ENCODE results near the gene PRR30. TPM values are rescaled to one million over a fixed set of nuclear protein-coding genes. Genes with fewer than 3 reads are reported as not detected.
"Not testable (repeated sequence)": the region's sequence is repeated elsewhere in the genome, so short reads cannot be mapped to it uniquely, and the experiment has no call there.

PRR30 gene
- total and polyA plus RNA-seq, 8 donors, result not detected

- Histone ChIP-seq H3K27me3 (peaks cover 10 to 39% (median 24%) of the 10 kb centered on the region in 3 donors), H3K27ac (no peak overlapping the region), H3K9me3 (no peaks in the 10 kb centered on the region), H3K4me1 (peaks cover 11 to 17% (median 13%) of the 10 kb centered on the region in 4 donors), H3K4me3 (no peak overlapping the region), H3K36me3 (no peaks in the 10 kb centered on the region)
- intact Hi-C loops (cut with DNase I; ENCODE audit: low total_unique reads), result no loop called here
- no peak for DNase-seq
- WGBS, 5 donors, result 65 to 81% (median 69%) methylated on average over 2 of the region's 2 CpGs
- TF ChIP-seq POLR2A (IDR thresholded peaks at IDR 0.05) (no peak), POLR2AphosphoS5 (IDR thresholded peaks at IDR 0.05) (no peak), EP300 (IDR thresholded peaks at IDR 0.05) (no peak), CTCF (IDR thresholded peaks at IDR 0.05) (no peak)
Observed at GRCh38 chr2:27115519-27115918, 23.7 kb downstream of the PRR30 start.

- DNase-seq; intact Hi-C loops (cut with DNase I; ENCODE audit: low total_unique reads): not testable (repeated sequence)
Observed at GRCh38 chr2:27111392-27112078, 27.7 kb downstream of the PRR30 start.

GRCh38 chr2:27110603-27111352, 28.4 kb downstream of the PRR30 start:
- not testable (repeated sequence) for DNase-seq
- 77 to 88% (median 86%) methylated on average over 24 of the region's 24 CpGs for WGBS, 5 donors

More at GRCh38 chr2:27111392-27112078, 27.7 kb downstream of the PRR30 start:
- not testable (repeated sequence) for H3K9me3 ChIP-seq, H3K4me1 ChIP-seq, H3K4me3 ChIP-seq, H3K27ac ChIP-seq, H3K36me3 ChIP-seq
- 92 to 100% (median 95%) methylated on average over 2 to 49 of the region's 49 CpGs for WGBS, 5 donors
- H3K27me3 ChIP-seq, result peaks cover 0 to 12% (median 0%) of the 10 kb centered on the region in 3 donors

GRCh38 chr2:27109083-27109482, 30.1 kb downstream of the PRR30 start:
- DNase-seq, result no peak
- Histone ChIP-seq H3K27ac (no peak overlapping the region), H3K4me1 (no peaks in the 10 kb centered on the region), H3K36me3 (no peaks in the 10 kb centered on the region), H3K4me3 (no peak overlapping the region), H3K9me3 (no peaks in the 10 kb centered on the region), H3K27me3 (peaks cover 0 to 28% (median 0%) of the 10 kb centered on the region in 3 donors)
- TF ChIP-seq POLR2AphosphoS5 (IDR thresholded peaks at IDR 0.05) (no peak), CTCF (IDR thresholded peaks at IDR 0.05) (no peak), EP300 (IDR thresholded peaks at IDR 0.05) (no peak), POLR2A (IDR thresholded peaks at IDR 0.05) (no peak)
- intact Hi-C loops (cut with DNase I; ENCODE audit: low total_unique reads), result loop anchor here (10.0 kb wide), 1 partner anchor 76 kb away; no protein-coding TSS in a partner anchor
- 89 to 98% (median 94%) methylated on average over 3 of the region's 3 CpGs for WGBS, 5 donors

More at GRCh38 chr2:27110603-27111352, 28.4 kb downstream of the PRR30 start:
- H3K4me1 ChIP-seq; H3K27ac ChIP-seq; intact Hi-C loops (cut with DNase I; ENCODE audit: low total_unique reads); H3K36me3 ChIP-seq; H3K4me3 ChIP-seq; H3K9me3 ChIP-seq: not testable (repeated sequence)
- peaks cover 0 to 17% (median 0%) of the 10 kb centered on the region in 3 donors for H3K27me3 ChIP-seq

GRCh38 chr2:27108221-27108620, 31.0 kb downstream of the PRR30 start:
- 77 to 90% (median 81%) methylated on average over 2 of the region's 2 CpGs for WGBS, 5 donors
- intact Hi-C loops (cut with DNase I; ENCODE audit: low total_unique reads), result loop anchor here (10.0 kb wide), 1 partner anchor 77 kb away; no protein-coding TSS in a partner anchor
- Histone ChIP-seq H3K4me3 (no peak overlapping the region), H3K9me3 (no peaks in the 10 kb centered on the region), H3K27ac (no peak overlapping the region), H3K4me1 (no peaks in the 10 kb centered on the region), H3K36me3 (no peaks in the 10 kb centered on the region), H3K27me3 (peaks cover 0 to 28% (median 0%) of the 10 kb centered on the region in 3 donors)
- TF ChIP-seq CTCF (IDR thresholded peaks at IDR 0.05) (no peak), EP300 (IDR thresholded peaks at IDR 0.05) (no peak), POLR2A (IDR thresholded peaks at IDR 0.05) (no peak), POLR2AphosphoS5 (IDR thresholded peaks at IDR 0.05) (no peak)
- DNase-seq, result no peak

All from stomach (tissue), 9 donors.